Naive thymus-derived CD4-positive, alpha-beta T cell (primary cell): Measurements from ENCODE around the gene MAGI2. TPM values are rescaled to one million over a fixed set of nuclear protein-coding genes. Genes with fewer than 3 reads are reported as not detected.

Experiments
- ATAC-seq: fragments of 150-1000 bp; cut with Tn5 transposase; 2 replicates; pipeline ENCODE4 v1.10.0; 2021; ENCODE audit warnings: mild to moderate bottlenecking, moderate library complexity
- CTCF ChIA-PET: fragments of 350-600 bp; sonication (Branson Sonifier 250); formaldehyde crosslinking; loops from one replicate; lab custom pipeline; 2021; ENCODE audit warnings: antibody characterized with exemption; lab: Charles Lee
- POLR2A ChIA-PET: fragments of 350-600 bp; sonication (Branson Sonifier 250); formaldehyde crosslinking; loops from one replicate; lab custom pipeline; 2021; ENCODE audit warnings: antibody characterized with exemption, inconsistent platforms; lab: Charles Lee
- DNase-seq, 9 donors: peaks; one replicate each; pipeline versions ENCODE4 v3.0.0 to v3.0.0-alpha.2; 2020 to 2022; ENCODE audit warnings: mixed read lengths in 1 of 9
- H3K27ac ChIP-seq: one replicate; pipeline ENCODE4 v1.7.0; 2013; ENCODE audit warnings: mild to moderate bottlenecking, low read depth, low read length, moderate library complexity
- H3K27me3 ChIP-seq, 2 donors: one replicate each; pipeline ENCODE4 v1.7.0; 2013; ENCODE audit warnings: low read length in 2 of 2, mild to moderate bottlenecking in 2 of 2, moderate library complexity in 2 of 2; ENCODE audit not compliant: control insufficient read depth in 2 of 2, insufficient read depth in 2 of 2
- H3K36me3 ChIP-seq, 3 experiments: 1 replicate in 2 of 3; 2 replicates in 1 of 3; pipeline ENCODE4 v1.7.0; 2013; ENCODE audit warnings: low read length in 3 of 3, mild to moderate bottlenecking in 3 of 3, moderate library complexity in 1 of 3; ENCODE audit not compliant: insufficient read depth in 3 of 3, control insufficient read depth in 2 of 3
- H3K4me1 ChIP-seq, 2 donors: one replicate each; pipeline ENCODE4 v1.7.0; 2013; ENCODE audit warnings: low read length in 2 of 2, mild to moderate bottlenecking in 2 of 2, moderate library complexity in 1 of 2; ENCODE audit not compliant: control insufficient read depth in 2 of 2, insufficient read depth in 2 of 2
- H3K4me3 ChIP-seq: 2 replicates; pipeline ENCODE4 v1.7.0; 2013; ENCODE audit warnings: mild to moderate bottlenecking, low read length
- H3K9me3 ChIP-seq, 3 experiments: 1 replicate in 2 of 3; 2 replicates in 1 of 3; pipeline ENCODE4 v1.7.0; 2013; ENCODE audit warnings: low read length in 3 of 3; ENCODE audit not compliant: control insufficient read depth in 2 of 3
- H3K27ac Mint-ChIP-seq, 9 donors: one replicate each; pipeline ENCODE4 v1.8.0; 2020 to 2022; ENCODE audit warnings: mixed read lengths in 9 of 9, mild to moderate bottlenecking in 8 of 9, moderate library complexity in 5 of 9, inconsistent platforms in 2 of 9
- H3K27me3 Mint-ChIP-seq, 5 donors: one replicate each; pipeline ENCODE4 v1.8.0; 2021 to 2022; ENCODE audit warnings: mixed read lengths in 5 of 5, mild to moderate bottlenecking in 1 of 5
- H3K36me3 Mint-ChIP-seq, 5 donors: one replicate each; pipeline ENCODE4 v1.8.0; 2020 to 2022; ENCODE audit warnings: mixed read lengths in 5 of 5, mild to moderate bottlenecking in 3 of 5, inconsistent platforms in 1 of 5
- H3K4me1 Mint-ChIP-seq, 7 donors: one replicate each; pipeline ENCODE4 v1.8.0; 2020 to 2022; ENCODE audit warnings: mixed read lengths in 7 of 7, mild to moderate bottlenecking in 3 of 7, inconsistent platforms in 1 of 7
- H3K4me3 Mint-ChIP-seq, 10 donors: one replicate each; pipeline ENCODE4 v1.8.0; 2020 to 2022; ENCODE audit warnings: mild to moderate bottlenecking in 10 of 10, mixed read lengths in 10 of 10, moderate library complexity in 6 of 10, inconsistent platforms in 2 of 10
- H3K9me3 Mint-ChIP-seq, 11 donors: one replicate each; pipeline ENCODE4 v1.8.0; 2020 to 2022; ENCODE audit warnings: mixed read lengths in 11 of 11, mild to moderate bottlenecking in 4 of 11, inconsistent platforms in 1 of 11, moderate library complexity in 1 of 11
- intact Hi-C, 2 donors: fragments of 100-400 bp; cut with micrococcal nuclease; formaldehyde crosslinking; loops; one replicate each; pipeline ENCODE4 v1.15.1; 2023
- polyA plus RNA-seq, 2 donors: library from polyadenylated mRNA; unstranded; fragments of 300-500 nt; fragmentation: Illumina TruSeq; gene quantifications; one replicate each; pipeline ENCODE4 v1.2.3, GENCODE V29; 2021
- total RNA-seq, 6 experiments: library from RNA in 5 of 6; stranded (reverse) in 5 of 6; gene quantifications; 1 replicate in 5 of 6; 2 replicates in 1 of 6; pipeline ENCODE4 v1.2.3 and lab custom pipeline; 2021 to 2026

Gene MAGI2
- total and polyA plus RNA-seq, 7 experiments from 2014 or later, result 0.05 to 0.67 (median 0.15) TPM; not detected in 3

GRCh38 chr7:77979219-77979618 lies 1474.2 kb downstream of the MAGI2 start:
- H3K27ac ChIP-seq, result no peak overlapping the region
- H3K27me3 Mint-ChIP-seq, result peaks cover 0 to 4% (median 0%) of the 10 kb centered on the region in 5 donors
- H3K4me1 Mint-ChIP-seq, result peaks cover 0 to 3% (median 0%) of the 10 kb centered on the region in 7 donors
- H3K4me3 Mint-ChIP-seq, result no peak overlapping the region
- intact Hi-C loops, result no loop called here
- POLR2A ChIA-PET, result no interaction called here
- DNase-seq, result no peak
- no peak overlapping the region for H3K27ac Mint-ChIP-seq
- no peak for ATAC-seq
- H3K36me3 ChIP-seq, result no peaks in the 10 kb centered on the region
- H3K4me3 ChIP-seq, result no peak overlapping the region
- no peaks in the 10 kb centered on the region for H3K9me3 ChIP-seq
- no peaks in the 10 kb centered on the region for H3K27me3 ChIP-seq
- no peaks in the 10 kb centered on the region for H3K36me3 Mint-ChIP-seq
- H3K4me1 ChIP-seq, result no peaks in the 10 kb centered on the region
- no peaks in the 10 kb centered on the region for H3K9me3 Mint-ChIP-seq
- CTCF ChIA-PET, result interaction anchor here (0.6 kb wide), 1 partner anchor 65 kb away, joined by 3 read pairs; no protein-coding TSS in a partner anchor

DNA sequence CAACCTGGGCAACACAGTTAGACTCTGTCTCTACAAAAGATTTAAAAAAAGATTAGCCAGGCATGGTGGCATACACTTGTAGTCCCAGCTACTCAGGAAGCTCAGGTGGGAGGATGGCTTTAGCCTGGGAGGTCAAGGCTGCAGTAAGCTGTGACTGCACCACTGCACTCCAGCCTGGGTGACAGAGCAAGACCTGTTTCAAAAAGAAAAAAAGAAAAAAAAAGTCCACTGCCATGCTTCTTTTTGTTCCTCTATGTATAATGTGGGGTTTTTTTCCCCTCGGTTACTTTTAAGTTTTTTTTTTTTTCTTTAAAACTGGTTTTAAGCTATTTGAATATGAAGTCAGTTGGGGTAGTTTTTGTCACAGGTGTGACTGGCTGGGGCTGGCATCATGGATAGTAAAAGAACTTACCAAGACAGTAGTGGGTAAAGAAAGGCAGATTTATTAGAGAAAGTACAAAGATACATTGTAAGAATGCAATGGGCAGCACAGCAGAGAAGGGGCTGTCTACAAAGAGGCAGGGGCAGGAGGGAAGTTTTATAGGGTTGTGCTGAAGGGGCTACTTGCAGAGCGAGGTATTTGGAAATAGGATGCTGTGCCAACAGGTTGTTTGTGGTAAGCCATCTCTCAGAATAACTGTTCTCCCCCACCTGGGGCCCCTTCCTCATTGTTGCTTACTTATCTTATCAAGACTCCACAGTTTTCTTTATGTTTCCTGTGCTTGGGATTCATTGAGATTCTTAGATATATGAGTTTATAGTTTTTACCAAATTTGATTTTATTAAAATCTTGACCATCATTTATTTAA lies 1477.6 kb downstream of the MAGI2 start:
- no peaks in the 10 kb centered on the region for H3K9me3 Mint-ChIP-seq
- CTCF ChIA-PET, result no interaction called here
- no peaks in the 10 kb centered on the region for H3K36me3 Mint-ChIP-seq
- ATAC-seq (no peak), DNase-seq (no peak)
- no peaks in the 10 kb centered on the region for H3K9me3 ChIP-seq
- no peak overlapping the region for H3K27ac ChIP-seq
- H3K27me3 Mint-ChIP-seq, result peaks cover 0 to 4% (median 0%) of the 10 kb centered on the region in 5 donors
- POLR2A ChIA-PET, result no interaction called here
- H3K4me1 Mint-ChIP-seq, result peaks cover 0 to 3% (median 0%) of the 10 kb centered on the region in 7 donors
- H3K4me3 Mint-ChIP-seq, result no peak overlapping the region
- H3K4me3 ChIP-seq, result no peak overlapping the region
- H3K27ac Mint-ChIP-seq, result peak overlapping the region in 1 of 9 donors; percentile 3
- no peaks in the 10 kb centered on the region for H3K27me3 ChIP-seq
- intact Hi-C loops, result no loop called here
- H3K36me3 ChIP-seq, result no peaks in the 10 kb centered on the region
- H3K4me1 ChIP-seq, result no peaks in the 10 kb centered on the region

DNA sequence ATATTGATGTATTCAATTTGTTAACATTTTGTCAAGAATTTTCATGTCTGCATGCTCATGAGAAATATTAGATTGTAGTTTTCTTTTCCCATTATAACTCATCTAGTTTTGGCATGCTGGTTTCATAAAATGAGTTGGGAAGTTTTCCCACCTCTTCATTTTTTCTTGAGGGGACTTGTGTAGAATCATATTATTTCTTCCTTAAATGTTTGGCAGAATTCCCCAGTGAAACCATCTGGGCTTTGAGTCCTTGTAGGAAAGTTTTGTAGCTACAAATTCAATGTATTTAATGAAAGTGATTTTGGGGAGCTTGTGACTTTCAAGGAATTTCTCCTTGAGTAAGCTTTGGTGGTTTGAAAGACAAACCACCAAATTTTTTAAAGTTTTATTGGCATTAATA lies 1481.7 kb downstream of the MAGI2 start:
- no peak overlapping the region for H3K27ac Mint-ChIP-seq
- Histone ChIP-seq H3K4me1 (no peaks in the 10 kb centered on the region), H3K27me3 (no peaks in the 10 kb centered on the region), H3K4me3 (no peak overlapping the region), H3K36me3 (no peaks in the 10 kb centered on the region), H3K9me3 (no peaks in the 10 kb centered on the region), H3K27ac (no peak overlapping the region)
- peaks cover 0 to 3% (median 0%) of the 10 kb centered on the region in 7 donors for H3K4me1 Mint-ChIP-seq
- intact Hi-C loops, result no loop called here
- ChIA-PET POLR2A (no interaction called here), CTCF (no interaction called here)
- ATAC-seq (no peak), DNase-seq (no peak)
- H3K9me3 Mint-ChIP-seq, result no peaks in the 10 kb centered on the region
- no peaks in the 10 kb centered on the region for H3K27me3 Mint-ChIP-seq
- peaks cover 0 to 14% (median 2%) of the 10 kb centered on the region in 5 donors for H3K36me3 Mint-ChIP-seq
- H3K4me3 Mint-ChIP-seq, result no peak overlapping the region

DNA sequence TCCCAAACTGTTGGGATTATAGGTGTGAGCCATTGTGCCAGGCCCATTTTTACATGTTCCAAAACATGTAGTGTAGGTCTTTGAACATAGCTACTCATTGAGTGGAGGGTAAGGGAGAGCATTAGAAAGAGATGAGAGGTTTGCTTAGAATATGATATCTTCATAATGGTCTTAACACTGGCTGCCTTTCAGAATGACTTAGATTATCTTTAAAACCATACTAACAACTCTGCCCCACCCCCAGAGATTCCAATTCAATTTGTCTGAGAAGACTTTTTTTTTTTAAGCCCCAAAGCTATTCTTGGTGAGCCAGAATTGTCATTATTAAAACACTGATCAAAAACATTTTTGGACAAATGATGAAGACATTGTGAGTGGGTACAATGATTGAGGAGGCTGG lies 1486.0 kb downstream of the MAGI2 start:
- H3K9me3 ChIP-seq, result no peaks in the 10 kb centered on the region
- no peaks in the 10 kb centered on the region for H3K27me3 ChIP-seq
- Mint-ChIP-seq H3K27ac (no peak overlapping the region), H3K9me3 (no peaks in the 10 kb centered on the region), H3K27me3 (no peaks in the 10 kb centered on the region), H3K4me1 (no peaks in the 10 kb centered on the region), H3K36me3 (peaks cover 0 to 17% (median 11%) of the 10 kb centered on the region in 5 donors), H3K4me3 (no peak overlapping the region)
- CTCF ChIA-PET, result no interaction called here
- POLR2A ChIA-PET, result no interaction called here
- no peak overlapping the region for H3K27ac ChIP-seq
- H3K36me3 ChIP-seq, result no peaks in the 10 kb centered on the region
- no peak for ATAC-seq
- H3K4me1 ChIP-seq, result no peaks in the 10 kb centered on the region
- intact Hi-C loops, result no loop called here
- no peak overlapping the region for H3K4me3 ChIP-seq
- no peak for DNase-seq
